ENCODE measurements around the gene FOXP1. TPM values are rescaled to one million over a fixed set of nuclear protein-coding genes. Genes with fewer than 3 reads are reported as not detected.

FOXP1 gene
- total RNA-seq, 1 experiment from 2014 or later = 35.9 TPM

DNA sequence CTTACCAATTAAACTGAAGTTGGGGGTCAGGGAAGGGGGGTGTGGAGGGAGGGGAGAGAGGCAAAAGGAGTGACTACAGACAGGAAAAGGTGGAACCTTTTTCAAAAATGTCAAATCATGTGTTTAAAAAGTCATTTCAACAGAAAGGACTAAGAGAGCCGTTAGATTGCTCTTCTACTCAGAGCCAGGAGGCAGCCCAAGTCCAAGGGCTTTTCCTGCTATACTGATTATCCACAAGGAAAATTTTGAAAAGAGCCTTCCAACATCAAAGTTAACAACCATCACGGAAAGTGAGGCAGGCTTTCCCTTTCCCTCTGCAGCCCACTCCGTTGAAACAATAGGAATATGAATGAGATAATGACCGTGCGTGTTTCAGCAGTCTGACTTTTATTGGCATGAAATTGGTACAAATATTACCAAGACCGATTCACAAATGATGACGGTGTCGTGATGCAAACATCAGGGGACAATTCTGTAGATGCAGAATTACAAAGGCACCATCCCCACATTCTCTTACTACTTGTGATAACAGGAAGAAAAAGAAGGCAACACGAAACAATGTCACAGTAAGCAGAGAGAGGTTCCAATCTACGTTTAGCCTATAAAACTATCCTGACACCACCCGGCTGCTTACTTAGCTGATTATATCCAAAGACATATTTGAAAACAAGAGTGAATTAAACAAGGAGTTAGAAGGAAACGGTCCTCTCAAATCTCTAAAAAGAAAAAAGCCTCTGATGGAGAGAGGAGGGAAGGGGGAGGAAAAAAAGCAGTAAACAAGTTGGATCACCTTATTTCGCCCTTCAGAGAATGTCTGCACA is 453.7 kb downstream of the FOXP1 start:
- DNase-seq (ENCODE audit: low read depth) = peak; percentile 42

DNA sequence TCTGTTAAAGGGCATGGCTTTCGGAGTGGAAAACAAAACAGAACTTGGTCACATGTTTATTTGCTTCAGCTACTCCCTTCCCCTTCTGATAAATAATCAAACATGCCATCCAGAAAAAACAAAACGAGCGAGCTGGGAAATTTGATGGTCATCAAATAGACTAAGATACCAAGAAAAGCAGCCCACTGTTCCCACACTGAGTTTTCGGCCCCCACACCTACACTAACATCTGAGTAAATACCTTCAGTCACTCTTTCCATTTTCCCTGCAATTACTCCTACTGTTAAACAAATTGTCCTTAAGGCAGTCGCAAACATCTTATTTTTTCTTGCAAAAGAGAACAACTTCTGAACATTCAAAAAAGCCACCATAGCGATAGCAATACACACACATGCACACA is 454.6 kb downstream of the FOXP1 start:
- no peak for DNase-seq (ENCODE audit: low read depth)

DNA sequence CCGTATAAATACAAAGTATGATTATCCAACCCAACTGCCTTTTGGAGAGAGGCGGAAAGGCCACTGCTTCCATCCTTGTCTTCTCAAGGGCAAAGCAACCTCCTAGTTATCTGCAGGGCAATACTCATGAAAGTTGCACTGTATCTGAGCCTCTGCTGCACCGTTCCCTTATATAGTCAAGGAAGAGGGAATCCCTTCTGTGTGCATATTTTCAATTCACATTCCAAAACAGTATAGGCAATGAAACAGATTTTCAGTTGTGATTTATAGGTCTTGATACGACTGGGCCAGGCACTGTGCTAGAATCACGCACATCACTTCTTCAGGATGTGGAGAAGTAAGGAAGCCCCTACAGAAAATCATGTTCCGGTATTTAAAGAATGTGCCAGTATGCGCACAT is 455.7 kb downstream of the FOXP1 start:
- peak; percentile 28 for DNase-seq (ENCODE audit: low read depth)

DNA sequence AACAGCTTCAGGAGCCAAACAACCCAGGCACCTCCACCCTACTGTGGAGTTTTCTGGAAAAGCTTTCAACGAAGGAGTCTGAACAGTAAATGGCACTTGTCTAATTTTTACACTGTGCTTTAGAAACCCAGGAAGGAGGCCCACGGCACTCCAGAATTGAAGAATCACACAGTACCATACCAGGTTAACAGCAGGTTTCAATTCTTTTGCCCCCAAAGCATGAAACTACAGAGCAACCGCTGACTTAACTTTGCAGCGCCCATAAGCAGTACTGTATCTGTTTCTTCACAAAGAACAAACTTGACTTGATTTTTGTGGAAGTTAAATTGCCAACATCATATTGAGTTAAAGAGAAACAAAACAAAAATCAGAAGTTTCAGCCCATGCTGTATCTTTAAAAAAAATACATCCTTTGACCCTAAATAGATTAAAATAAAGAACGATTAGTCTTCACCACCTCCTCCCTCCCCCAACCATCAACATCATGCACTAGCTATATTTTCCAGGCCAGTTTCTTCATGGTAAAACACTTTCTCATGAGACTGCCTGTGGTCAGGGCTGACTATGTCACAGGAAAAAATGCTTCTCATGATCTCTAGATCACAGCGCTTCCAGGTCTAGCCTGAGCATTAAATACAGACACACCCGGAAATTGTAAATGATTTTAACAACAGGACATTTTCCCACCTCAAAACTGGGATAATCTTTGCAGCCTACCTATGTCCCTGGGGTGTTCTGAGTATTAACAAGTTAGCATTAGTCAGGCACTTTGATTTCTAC is 456.3 kb downstream of the FOXP1 start:
- DNase-seq (ENCODE audit: low read depth) = peak; percentile 61

DNA sequence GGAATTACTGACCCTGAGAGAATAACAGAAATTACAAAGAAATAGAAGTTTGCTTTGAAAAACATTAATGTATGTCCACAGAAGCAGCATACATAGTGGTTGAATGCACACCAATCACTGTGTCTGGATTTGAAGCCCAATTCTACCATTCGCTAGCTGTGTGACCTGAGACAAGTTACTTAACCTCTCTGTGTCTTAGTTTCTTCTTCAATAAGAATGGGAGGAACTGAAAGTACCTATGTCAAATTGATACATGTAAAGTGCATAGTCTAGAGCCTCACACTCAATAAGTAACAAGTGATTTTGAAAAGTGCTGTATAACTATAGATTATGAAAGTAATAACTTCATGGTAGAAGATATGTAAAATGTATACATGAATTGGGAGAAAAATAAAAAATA is 457.8 kb downstream of the FOXP1 start:
- no peak for DNase-seq (ENCODE audit: low read depth)

DNA sequence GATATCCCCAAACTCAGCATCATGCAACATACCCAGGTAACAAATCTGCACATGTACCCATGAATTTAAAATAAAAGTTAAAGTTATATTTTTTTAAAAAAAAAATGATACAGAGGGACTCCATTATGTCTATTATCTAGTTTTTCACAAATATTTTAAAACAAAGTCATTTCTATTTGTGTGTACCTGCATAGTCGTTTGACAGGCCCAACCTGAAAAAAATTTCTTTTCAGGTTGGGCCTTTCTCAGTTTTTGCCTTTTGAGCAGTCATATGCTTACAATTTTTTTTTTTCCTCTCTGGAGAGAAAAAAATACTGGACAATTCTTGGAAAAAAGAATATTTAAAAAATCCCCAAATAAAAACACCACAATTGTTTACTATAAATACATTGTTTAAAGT is 459.5 kb downstream of the FOXP1 start:
- DNase-seq (ENCODE audit: low read depth) = no peak

DNA sequence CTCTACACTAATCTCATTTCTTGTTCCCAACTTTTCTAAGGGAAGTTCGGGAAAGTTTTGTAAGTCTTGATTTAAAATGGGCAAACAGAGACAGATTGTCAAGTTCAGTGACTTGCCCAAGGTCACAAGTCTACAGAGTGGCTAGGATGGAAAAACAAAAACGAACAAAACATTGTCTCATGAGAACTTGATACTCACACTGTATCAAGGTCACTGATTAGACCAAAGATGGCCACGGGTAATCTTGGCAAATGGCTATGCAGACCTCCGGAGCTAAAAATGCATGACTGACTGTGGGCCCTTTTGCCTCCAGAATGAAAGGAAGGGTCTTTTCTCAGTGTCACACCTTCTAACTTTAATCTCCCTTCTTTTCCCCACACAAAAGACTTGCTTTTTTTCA is 460.9 kb downstream of the FOXP1 start:
- no peak for DNase-seq (ENCODE audit: low read depth)

DNA sequence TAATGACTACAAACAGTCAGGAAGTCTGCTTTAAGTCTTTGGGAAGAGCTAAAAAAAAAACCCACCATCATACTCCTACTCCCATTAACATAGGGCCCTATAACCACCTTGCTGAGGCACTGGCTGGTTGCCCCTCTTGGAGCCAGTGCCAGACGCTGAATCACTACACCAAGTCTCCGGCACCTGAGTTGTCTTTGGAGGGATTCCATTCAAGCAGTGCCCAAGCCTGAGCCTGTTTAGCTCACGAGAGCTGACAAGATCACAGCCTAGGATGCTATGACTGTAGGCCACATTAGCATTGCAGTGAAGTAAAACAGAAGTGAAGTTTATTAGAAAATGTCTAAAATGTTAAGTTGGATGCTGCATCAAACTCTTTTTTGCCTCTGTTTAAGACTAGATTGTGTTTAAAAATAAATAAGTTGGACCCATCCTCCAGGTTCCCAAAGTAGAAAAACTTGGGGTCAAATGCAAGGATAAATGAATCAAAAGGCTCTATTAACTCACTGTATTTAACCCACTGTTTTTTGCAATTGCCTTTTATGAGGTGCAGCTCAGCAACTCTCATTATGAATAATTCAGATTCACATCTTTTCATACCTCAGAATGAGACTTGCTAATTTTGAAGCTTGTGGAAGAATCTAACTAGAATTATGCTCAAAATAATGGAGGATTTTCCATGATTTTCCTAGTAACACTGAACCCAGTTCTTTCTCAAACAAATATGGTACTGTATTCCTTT is 461.9 kb downstream of the FOXP1 start:
- DNase-seq (ENCODE audit: low read depth) = no peak

DNA sequence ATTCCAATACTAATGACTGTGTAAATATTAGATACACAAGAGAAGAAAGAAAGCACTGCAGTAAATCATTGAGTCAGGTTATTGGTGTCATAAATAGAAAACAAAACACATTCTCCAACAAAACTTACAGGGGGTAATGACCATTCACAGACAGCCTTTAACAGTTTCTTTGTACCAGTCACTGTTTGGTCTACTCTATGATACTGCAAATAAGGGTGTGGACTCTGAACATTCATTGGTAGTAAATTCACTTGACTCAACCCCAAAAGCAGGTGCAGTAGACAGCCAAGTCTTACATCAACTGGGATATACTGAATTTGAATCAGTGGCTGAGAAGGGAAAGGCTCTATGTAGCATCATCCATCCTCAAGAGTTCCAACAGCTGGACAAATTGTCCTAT is 463.5 kb downstream of the FOXP1 start:
- DNase-seq (ENCODE audit: low read depth) = no peak

DNA sequence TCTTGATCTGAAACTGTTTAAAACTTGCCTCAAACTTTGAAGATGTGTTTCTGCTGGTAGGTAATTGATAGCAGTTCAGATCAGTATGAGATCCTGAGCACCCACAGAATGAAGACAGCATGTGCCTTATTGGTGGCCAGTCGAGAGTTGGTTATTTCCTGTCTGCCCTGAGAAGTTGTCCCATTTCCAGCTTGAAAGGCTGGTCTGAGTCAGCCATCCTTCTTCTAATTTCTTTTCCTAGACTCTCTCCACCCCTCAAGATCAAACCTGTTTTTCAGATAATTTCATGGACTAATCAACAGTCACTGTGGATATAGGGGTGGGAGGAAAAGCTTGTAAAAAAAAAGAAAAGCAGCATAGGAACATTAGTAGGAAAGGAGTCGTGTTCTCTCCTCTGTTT is 464.4 kb downstream of the FOXP1 start:
- DNase-seq (ENCODE audit: low read depth) = no peak

DNA sequence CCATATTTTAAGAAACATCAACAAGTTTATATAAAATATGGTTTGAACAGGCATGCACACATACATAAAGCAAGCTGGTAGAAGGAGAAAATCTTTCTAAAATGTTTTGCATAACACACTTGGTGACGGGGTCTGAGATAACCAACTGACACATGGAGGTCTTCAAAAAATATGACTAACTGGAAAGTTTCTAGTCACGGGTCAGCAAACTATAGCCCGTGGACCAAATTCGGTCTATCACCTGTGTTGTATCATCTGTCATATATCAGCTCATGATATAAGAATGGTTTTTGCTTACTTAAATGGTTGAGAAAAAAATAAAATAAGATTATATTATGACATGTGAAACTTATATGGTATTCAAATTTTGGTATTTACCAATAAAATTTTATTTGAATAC is 465.1 kb downstream of the FOXP1 start:
- DNase-seq (ENCODE audit: low read depth) = no peak

DNA sequence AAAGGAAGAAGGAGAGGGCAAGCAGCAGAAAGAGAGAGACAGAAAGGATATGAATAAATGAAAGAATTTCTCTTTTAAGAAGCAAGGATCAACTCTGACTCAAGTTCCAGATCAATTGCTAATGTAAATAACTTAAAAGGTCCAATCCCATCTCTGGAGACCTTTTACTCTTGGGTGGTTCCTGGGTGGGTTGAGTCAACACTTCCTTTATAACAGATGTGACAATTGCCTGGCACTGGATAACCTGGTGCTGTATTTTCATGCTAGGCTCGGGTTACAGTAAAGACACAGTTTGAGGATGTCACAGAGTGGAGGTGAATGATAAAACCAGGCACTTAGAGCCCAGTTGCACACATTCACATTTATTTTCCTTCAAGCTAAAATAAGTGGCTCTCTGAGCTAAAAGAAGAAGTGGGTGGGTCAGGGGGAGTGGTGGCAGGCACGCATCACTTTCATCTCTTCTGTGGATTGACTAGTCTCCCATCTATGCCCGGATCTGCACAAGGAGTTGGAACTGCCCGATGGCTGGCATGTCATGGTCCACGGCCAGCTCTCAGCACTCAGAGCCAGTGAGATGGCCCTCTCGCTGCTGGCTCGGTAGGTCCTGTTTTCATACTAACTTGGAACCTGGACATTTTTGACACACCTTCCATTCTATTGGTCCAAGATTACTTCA is 465.8 kb downstream of the FOXP1 start:
- DNase-seq (ENCODE audit: low read depth) = peak; percentile 55

DNA sequence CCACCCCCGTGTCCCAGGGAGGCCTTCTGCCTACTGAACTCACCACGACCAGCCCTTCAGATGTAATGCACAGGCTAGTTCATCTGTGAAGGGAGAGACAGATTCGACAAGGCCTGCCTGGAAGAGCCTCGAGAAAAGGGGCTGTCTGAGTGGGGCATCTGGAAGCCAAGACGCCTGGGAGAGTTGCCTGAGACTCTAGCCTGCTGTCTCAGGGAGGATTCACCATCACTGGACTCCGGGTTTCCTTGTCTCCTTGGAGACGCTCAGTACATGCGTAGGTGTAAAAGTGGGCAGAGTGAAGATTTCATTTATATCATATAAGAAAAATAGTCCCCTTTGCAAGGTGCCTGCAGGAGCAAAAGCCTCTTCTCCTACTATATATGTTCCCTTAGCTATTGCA is 468.9 kb downstream of the FOXP1 start:
- no peak for DNase-seq (ENCODE audit: low read depth)

DNA sequence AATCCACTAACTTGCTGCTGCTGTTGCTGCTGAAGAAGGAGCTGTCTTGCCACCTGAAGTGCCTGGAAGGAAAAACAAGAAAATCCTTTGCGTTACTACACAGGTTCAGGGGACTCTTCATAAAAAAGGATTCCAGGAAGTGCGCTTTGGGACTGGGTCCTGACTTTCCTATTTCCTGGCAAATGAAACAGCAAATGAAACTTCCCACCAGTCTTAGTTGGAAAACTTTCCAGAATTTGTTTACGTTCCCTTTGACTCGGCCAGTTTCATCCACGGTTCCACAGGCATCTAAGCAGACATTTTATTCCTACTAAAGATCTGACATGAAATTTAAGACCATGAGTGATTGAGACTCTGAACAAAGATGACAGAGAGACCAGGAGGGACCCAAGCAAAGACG is 471.0 kb downstream of the FOXP1 start:
- DNase-seq (ENCODE audit: low read depth) = no peak

DNA sequence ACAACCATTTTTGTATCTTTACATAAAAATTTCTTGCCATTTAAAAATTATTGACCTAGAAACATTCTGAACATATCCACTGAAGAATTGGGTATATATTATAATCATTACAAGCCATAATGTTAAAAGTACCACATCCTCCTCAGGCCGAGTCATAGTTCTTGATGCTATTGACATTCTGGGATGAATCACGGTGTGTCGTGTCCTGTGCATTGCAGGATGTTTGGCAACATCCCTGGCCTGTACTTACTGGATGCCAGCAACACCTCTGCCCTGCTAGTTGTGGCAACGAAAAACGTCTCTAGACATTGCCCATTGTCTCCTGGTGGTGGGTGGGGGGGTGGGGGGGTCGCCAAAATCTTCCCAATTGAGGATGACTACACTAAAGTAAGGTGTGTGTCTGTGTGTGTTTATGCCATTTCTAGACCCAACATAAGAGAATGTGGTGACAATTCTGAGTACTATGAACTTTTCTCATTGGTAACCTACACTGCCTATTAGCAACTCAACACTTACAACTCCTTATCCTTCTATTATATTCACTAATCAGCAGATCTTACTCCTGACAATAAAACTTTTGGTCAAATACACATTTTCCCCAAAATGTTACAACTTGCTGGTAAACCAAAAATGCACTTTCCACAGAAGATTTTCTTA is 471.6 kb downstream of the FOXP1 start:
- peak; percentile 80 for DNase-seq (ENCODE audit: low read depth)

DNA sequence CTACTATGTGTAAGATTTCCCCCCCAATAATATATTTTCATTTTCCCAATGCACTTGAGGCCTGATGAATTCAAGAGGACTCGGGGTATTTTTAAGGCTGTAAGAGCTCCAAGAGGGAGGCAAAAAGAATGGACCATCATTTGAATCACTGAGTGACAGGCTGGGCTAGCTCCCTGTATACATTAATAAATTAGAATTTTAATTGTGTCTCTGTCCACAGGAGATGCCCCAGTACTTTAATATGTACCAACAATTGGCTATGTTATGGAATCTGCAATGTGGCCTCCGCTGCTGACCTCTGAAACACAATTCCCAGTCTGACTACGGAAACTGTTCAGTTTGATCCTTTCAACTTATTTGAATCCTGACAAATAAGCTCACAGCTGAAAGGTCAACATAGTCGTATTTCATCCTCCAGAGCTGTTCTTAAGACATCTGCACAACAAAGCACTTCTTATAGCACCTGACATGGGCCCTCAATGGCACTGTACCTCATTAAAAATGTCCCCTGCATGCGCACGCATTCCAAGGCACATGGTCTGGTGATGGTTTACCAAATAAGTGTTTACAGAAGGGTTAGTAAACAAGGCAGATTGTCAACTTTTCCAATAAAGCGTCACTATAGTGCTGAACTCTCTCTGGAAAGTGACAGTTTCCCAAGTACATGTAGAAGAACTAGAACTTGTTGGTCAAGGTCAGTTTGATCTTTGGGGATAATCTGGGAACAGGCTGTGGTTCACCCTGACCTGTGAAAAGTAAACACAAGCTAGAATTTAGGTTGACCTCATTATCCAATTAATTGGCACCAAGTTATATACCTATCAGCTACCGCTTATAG is 472.9 kb downstream of the FOXP1 start:
- no peak for DNase-seq (ENCODE audit: low read depth)

DNA sequence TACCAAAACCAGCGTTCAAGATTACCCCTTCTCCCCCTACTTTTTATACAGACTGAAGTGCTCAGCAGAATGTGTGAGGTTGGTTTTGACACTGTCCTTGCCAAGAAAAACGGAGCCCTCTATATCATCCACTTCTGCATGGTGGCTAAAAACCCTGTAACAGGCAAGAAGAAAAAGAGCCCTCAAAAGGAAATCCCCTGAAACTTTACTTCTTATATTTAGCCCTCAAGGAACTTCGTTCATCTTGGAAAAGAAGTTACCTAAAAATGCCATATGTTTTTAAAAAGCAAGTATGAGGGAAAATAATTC is 473.6 kb downstream of the FOXP1 start:
- DNase-seq (ENCODE audit: low read depth) = no peak

DNA sequence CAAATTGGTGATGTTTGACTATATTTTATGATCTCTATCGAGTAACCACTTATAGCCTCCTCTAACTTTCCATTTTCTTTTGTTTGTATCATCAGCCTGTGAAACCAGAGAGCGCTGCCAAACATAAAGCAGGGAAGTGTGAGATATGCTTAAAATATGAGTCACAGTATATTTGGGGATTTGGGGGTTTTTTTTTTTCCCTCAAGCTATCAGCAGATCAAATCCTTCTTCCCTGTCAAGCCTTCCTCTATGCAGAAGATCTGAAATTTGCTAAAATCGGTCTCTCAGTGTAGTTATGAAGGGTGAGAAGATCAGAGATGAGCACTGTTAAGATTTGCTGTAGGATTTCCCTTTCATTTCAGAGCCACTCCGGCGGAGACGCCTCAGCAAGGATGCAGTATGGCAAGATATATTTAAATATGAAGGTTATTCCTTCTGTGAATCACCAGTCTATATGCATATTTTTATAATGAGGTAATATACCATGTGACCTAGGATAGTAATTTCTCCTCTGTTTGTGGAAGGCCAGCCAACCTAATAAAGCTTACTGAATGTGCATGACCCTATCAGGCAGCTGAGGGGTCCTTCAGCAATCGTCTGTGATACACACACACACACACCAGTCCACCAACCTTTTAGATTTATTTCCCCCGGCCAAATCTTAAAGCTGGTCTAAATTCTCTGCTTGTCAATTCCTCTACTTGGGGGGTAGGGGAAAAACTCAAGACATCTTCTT is 474.1 kb downstream of the FOXP1 start:
- DNase-seq (ENCODE audit: low read depth) = peak; percentile 76

DNA sequence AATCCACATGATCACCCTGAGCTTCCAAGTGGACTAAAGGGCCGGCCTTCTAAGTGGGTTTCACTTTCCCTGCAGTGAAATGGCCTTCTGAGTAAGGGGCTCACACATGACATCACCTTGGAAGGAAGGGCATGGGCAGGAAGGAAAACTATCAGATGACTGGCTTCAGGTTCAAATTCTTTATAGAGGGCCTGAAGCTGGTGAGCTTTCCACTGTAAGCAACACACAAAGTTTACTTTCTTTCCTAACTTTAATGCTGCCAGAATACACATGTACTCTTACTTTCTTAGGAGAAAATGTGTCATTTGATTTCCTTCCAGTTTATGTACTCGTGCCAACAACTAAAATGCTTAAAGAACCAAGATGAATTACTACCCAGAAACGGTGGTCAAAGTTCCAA is 475.6 kb downstream of the FOXP1 start:
- no peak for DNase-seq (ENCODE audit: low read depth)

DNA sequence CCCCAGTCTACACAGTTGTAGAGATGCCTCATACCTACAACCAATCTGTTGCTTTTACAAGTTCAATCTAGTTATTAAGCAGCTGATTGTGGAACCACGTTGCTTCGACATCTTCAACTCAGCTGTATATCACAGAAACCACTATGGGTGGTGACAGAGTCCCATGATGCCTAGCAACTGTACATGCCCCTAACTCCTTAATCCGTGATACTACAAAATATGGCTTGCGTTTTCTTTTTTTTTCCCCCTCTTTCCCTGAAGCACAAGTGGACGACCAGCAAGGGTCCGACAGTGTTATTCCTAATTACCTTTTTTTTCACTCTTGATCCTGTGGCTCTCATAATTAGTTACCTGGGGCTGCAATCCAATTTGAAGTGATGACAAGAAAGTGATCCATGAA is 478.6 kb downstream of the FOXP1 start:
- no peak for DNase-seq (ENCODE audit: low read depth)
